Measurements from ENCODE around the gene TAAR1. TPM values are rescaled to one million over a fixed set of nuclear protein-coding genes. Genes with fewer than 3 reads are reported as not detected.
"Not testable (repeated sequence)": the region's sequence is repeated elsewhere in the genome, so short reads cannot be mapped to it uniquely, and the experiment has no call there.

Gene TAAR1
- total RNA-seq, 1 experiment from 2014 or later, result not detected

DNA sequence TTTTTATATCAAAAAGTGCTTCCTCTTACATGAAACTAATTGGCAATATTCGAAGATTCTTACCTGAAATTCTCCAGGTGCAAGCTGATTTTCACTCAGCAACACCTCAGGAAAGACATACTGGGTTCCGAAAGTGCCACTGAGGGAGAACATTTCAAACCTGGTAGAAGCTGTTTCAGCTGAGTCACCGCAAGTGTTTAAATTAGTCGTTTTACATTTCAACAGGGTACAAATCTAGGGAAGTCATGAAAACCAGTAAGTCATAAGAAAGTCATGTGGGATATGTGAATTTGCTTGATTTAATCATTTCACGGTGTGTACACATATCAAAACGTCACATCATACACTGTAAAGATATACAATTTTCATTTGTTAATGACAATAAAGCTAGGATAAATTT lies 25.3 kb upstream of the TAAR1 start:
- H3K4me3 Mint-ChIP-seq (ENCODE audit: unreplicated experiment), result peak overlapping the region; percentile 66

DNA sequence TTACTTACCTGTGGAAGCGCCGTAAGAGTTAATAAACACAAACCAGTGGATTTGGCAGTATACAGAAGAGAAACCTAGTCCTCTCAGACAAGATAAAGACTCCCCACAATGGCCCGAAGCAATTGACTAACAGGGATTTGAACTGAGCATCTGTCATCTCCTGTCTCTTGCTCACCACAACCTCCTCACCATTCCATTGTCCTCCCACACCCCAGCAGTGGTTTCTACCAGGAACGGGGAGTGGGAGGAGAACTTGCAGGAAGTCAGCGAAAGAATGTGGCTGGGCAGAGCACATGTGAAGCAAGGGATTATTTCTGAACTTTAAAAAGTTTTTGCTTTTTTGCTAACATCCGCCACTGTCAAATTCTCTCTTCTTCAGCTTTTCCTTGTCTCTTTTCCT lies 24.6 kb upstream of the TAAR1 start:
- TF ChIP-seq, protein P1, sequence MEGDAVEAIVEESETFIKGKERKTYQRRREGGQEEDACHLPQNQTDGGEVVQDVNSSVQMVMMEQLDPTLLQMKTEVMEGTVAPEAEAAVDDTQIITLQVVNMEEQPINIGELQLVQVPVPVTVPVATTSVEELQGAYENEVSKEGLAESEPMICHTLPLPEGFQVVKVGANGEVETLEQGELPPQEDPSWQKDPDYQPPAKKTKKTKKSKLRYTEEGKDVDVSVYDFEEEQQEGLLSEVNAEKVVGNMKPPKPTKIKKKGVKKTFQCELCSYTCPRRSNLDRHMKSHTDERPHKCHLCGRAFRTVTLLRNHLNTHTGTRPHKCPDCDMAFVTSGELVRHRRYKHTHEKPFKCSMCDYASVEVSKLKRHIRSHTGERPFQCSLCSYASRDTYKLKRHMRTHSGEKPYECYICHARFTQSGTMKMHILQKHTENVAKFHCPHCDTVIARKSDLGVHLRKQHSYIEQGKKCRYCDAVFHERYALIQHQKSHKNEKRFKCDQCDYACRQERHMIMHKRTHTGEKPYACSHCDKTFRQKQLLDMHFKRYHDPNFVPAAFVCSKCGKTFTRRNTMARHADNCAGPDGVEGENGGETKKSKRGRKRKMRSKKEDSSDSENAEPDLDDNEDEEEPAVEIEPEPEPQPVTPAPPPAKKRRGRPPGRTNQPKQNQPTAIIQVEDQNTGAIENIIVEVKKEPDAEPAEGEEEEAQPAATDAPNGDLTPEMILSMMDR (IDR thresholded peaks at IDR 0.05; ENCODE audit: unreplicated experiment), result no peak
- Mint-ChIP-seq H3K27ac (ENCODE audit: low read depth, unreplicated experiment) (peak overlapping the region; percentile 95), H3K9me3 (ENCODE audit: unreplicated experiment) (no peaks in the 10 kb centered on the region), H3K27me3 (ENCODE audit: insufficient read depth, unreplicated experiment) (no peaks in the 10 kb centered on the region), H3K4me3 (ENCODE audit: unreplicated experiment) (peak overlapping the region; percentile 66), H3K36me3 (ENCODE audit: insufficient read depth, unreplicated experiment) (peaks cover 20% of the 10 kb centered on the region), H3K4me1 (ENCODE audit: insufficient read depth, unreplicated experiment) (peaks cover 28% of the 10 kb centered on the region)
- BruUV-seq (replicated peaks), result no TSS peak
- peak; percentile 85 for DNase-seq (ENCODE audit: unreplicated experiment)
- intact Hi-C loops (cut with micrococcal nuclease), result loop anchor here (5.0 kb wide), 1 partner anchor 79 kb away; no protein-coding TSS in a partner anchor
- POLR2A ChIA-PET, result interaction anchor here (0.6 to 6.9 kb wide), 11 partner anchors 9 to 131 kb away, joined by 3 to 38 read pairs (median 4); partner anchors contain the start of genes RPS12 and SLC18B1
- CTCF ChIA-PET, result interaction anchor here (1.0 to 2.2 kb wide), 3 partner anchors 14 to 85 kb away, joined by 3 to 13 read pairs (median 4); no protein-coding TSS in a partner anchor

More for the DNA sequence above, 25.3 kb upstream of the TAAR1 start:
- no TSS peak for BruUV-seq (replicated peaks)
- intact Hi-C loops (cut with micrococcal nuclease), result loop anchor here (5.0 kb wide), 1 partner anchor 78 kb away; no protein-coding TSS in a partner anchor
- ChIA-PET CTCF (interaction anchor here (1.0 to 2.2 kb wide), 9 partner anchors 11 to 133 kb away, joined by 3 to 13 read pairs (median 4); partner anchors contain the start of gene SLC18B1), POLR2A (interaction anchor here (0.6 to 6.9 kb wide), 10 partner anchors 9 to 130 kb away, joined by 3 to 38 read pairs (median 4); partner anchors contain the start of genes RPS12 and SLC18B1)
- no peaks in the 10 kb centered on the region for H3K9me3 Mint-ChIP-seq (ENCODE audit: unreplicated experiment)
- no peaks in the 10 kb centered on the region for H3K27me3 Mint-ChIP-seq (ENCODE audit: insufficient read depth, unreplicated experiment)
- TF ChIP-seq, protein P1 (IDR thresholded peaks at IDR 0.05; ENCODE audit: unreplicated experiment), result no peak
- peak; percentile 49 for DNase-seq (ENCODE audit: unreplicated experiment)
- peaks cover 20% of the 10 kb centered on the region for H3K36me3 Mint-ChIP-seq (ENCODE audit: insufficient read depth, unreplicated experiment)
- H3K4me1 Mint-ChIP-seq (ENCODE audit: insufficient read depth, unreplicated experiment), result peaks cover 28% of the 10 kb centered on the region
- peak overlapping the region; percentile 95 for H3K27ac Mint-ChIP-seq (ENCODE audit: low read depth, unreplicated experiment)

DNA sequence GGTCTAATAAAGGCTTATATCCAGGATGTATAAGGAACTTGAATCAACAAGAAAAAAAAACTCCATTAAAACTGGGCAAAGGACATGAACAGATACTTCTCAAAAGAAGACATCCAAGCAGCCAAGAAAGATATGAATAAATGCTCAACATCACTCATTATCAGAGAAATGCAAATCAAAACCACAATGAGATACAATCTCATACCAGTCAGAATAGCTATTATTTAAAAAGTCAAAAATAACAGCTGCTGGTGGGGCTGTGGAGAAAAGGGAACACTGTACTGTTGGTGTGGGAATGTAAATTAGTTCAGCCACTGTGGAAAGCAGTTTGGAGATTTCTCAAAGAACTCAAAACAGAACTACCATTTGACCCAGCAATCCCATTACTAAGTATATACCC lies 20.1 kb upstream of the TAAR1 start:
- intact Hi-C loops (cut with micrococcal nuclease); POLR2A ChIA-PET; H3K27ac Mint-ChIP-seq (ENCODE audit: low read depth, unreplicated experiment); DNase-seq (ENCODE audit: unreplicated experiment); BruUV-seq (replicated peaks); H3K4me3 Mint-ChIP-seq (ENCODE audit: unreplicated experiment); H3K27me3 Mint-ChIP-seq (ENCODE audit: insufficient read depth, unreplicated experiment); H3K9me3 Mint-ChIP-seq (ENCODE audit: unreplicated experiment): not testable (repeated sequence)
- H3K4me1 Mint-ChIP-seq (ENCODE audit: insufficient read depth, unreplicated experiment), result peaks cover 10% of the 10 kb centered on the region
- CTCF ChIA-PET, result interaction anchor here (0.9 to 1.2 kb wide), 4 partner anchors 9 to 45 kb away, joined by 3 to 4 read pairs (median 4); no protein-coding TSS in a partner anchor
- H3K36me3 Mint-ChIP-seq (ENCODE audit: insufficient read depth, unreplicated experiment), result peaks cover 20% of the 10 kb centered on the region

DNA sequence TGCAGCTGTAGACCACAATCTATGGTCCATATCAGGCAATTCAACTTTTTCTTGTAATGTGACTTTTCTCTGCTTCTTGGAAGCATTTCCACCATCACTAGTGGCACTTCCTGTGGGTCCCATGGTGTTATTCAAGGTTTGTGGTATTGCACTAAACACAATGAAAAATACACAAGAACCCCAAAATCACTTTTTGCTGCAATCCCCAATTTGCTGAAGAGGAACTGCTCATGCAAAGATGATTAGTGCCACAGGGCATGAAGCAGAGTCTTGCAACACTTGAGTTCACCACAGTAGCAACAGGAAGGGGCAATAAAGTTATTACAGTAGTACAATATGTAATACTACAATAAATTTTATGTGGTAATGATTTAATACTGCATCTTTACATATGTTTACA lies 16.8 kb upstream of the TAAR1 start:
- no peaks in the 10 kb centered on the region for H3K27me3 Mint-ChIP-seq (ENCODE audit: insufficient read depth, unreplicated experiment)
- no TSS peak for BruUV-seq (replicated peaks)
- H3K27ac Mint-ChIP-seq (ENCODE audit: low read depth, unreplicated experiment), result no peak overlapping the region
- ChIA-PET CTCF (interaction anchor here (0.6 to 1.4 kb wide), 6 partner anchors 40 to 136 kb away, joined by 3 to 5 read pairs (median 4); partner anchors contain the start of gene SLC18B1), POLR2A (interaction anchor here (0.8 kb wide), 1 partner anchor 15 kb away, joined by 3 read pairs; no protein-coding TSS in a partner anchor)
- H3K9me3 Mint-ChIP-seq (ENCODE audit: unreplicated experiment), result no peaks in the 10 kb centered on the region
- no peaks in the 10 kb centered on the region for H3K36me3 Mint-ChIP-seq (ENCODE audit: insufficient read depth, unreplicated experiment)
- intact Hi-C loops (cut with micrococcal nuclease), result no loop called here
- H3K4me1 Mint-ChIP-seq (ENCODE audit: insufficient read depth, unreplicated experiment), result no peaks in the 10 kb centered on the region
- TF ChIP-seq, protein P1 (IDR thresholded peaks at IDR 0.05; ENCODE audit: unreplicated experiment), result no peak
- H3K4me3 Mint-ChIP-seq (ENCODE audit: unreplicated experiment), result no peak overlapping the region
- no peak for DNase-seq (ENCODE audit: unreplicated experiment)
